GM12878 (cell line): ENCODE data around the gene DEXI.

Experiments used
- ASH2L ChIP-seq: fragments of 300-600, 200-600 bp; sonication (generic); IDR thresholded peaks from 2 replicates; pipeline ENCODE4 v1.6.1; 2017; ENCODE audit warnings: low read depth, mild to moderate bottlenecking, borderline replicate concordance
- EGR1 ChIP-seq, 2 experiments: IDR thresholded peaks; 1 replicate in 1 of 2; 2 replicates in 1 of 2; pipeline ENCODE4 v1.6.1; 2011 to 2012; ENCODE audit warnings: low read depth in 2 of 2, low read length in 2 of 2, borderline replicate concordance in 1 of 2, mild to moderate bottlenecking in 1 of 2, moderate library complexity in 1 of 2
- EZH2 ChIP-seq: IDR thresholded peaks from 2 replicates; pipeline ENCODE4 v1.6.1; 2012; ENCODE audit warnings: low read depth, mild to moderate bottlenecking, control low read depth, inconsistent platforms, low read length, borderline replicate concordance; ENCODE audit not compliant: control insufficient read depth
- MTA2 ChIP-seq: fragments of 450-650 bp; IDR thresholded peaks from 2 replicates; pipeline ENCODE4 v1.6.1; 2016; ENCODE audit warnings: low read depth, mild to moderate bottlenecking, moderate library complexity
- MYC ChIP-seq: IDR thresholded peaks from 2 replicates; pipeline ENCODE4 v1.6.1; 2011; ENCODE audit warnings: mild to moderate bottlenecking, low read length, moderate library complexity, inconsistent platforms; ENCODE audit not compliant: insufficient read depth, insufficient replicate concordance, insufficient read length, severe bottlenecking
- NR2C2 ChIP-seq: IDR thresholded peaks from 2 replicates; pipeline ENCODE4 v1.6.1; 2011; ENCODE audit warnings: borderline replicate concordance, low read depth; ENCODE audit not compliant: control insufficient read depth, insufficient read length
- SUZ12 ChIP-seq: fragments of 200-600 bp; sonication (generic); IDR thresholded peaks from one replicate; pipeline ENCODE4 v1.6.1; 2018; ENCODE audit warnings: antibody characterized with exemption, mild to moderate bottlenecking; ENCODE audit not compliant: unreplicated experiment
- YY1 ChIP-seq: IDR thresholded peaks from 2 replicates; pipeline ENCODE4 v1.6.1; 2011; ENCODE audit warnings: low read depth, mild to moderate bottlenecking, low read length
- TF ChIP-seq, protein P1 (sequence below), 3 experiments: IDR thresholded peaks in 2 of 3; conservative IDR thresholded peaks in 1 of 3; 2 replicates each; pipeline ENCODE4 v1.5.1; 2011; ENCODE audit warnings: low read depth in 3 of 3, low read length in 3 of 3, mild to moderate bottlenecking in 3 of 3, control low read depth in 2 of 3, moderate library complexity in 2 of 3, inconsistent platforms in 1 of 3, mixed read lengths in 1 of 3; ENCODE audit not compliant: control insufficient read depth in 2 of 3, insufficient read depth in 1 of 3; ENCODE audit errors: extremely low read depth in 1 of 3

DNA sequence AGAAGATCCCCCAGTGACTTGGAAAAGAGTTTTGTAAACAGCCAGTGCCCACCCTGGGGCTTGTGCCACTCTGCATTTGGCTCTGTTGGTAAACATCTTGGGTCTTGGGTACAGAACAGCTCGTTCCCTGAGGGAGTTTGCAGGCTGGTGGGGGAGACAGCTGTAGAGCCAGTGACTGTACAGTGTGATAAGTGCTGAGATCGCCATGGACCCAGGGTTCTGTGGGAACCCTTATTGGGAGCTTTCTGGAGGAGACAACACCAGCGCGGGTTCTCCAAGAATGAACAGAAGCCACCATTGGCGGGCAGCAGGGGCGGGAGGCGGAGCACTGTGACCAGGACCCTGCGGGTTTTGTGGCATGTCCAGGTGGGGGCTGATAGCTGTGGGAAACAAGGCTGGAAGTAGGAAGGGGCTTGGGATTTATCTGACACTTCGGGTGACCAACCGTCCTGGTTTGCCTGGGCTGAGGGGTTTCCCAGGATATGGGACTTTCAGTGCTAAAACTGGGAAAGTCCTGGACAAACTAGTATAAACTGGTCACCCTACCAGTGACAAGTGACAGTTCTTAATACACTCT is 5.0 kb upstream of the DEXI start:
- TF ChIP-seq SUZ12 (no peak), NR2C2 (no peak), ASH2L (no peak), MYC (no peak), MTA2 (0 out of 2 replicates have a peak, but pooled peaks have one; percentile 26), EGR1 (IDR thresholded peaks at IDR 0.05; ENCODE audit: borderline replicate concordance in 1 of 2, low read depth in 2 of 2, low read length in 2 of 2) (no peak), EZH2 (no peak), YY1 (no peak)
- TF ChIP-seq, protein P1, sequence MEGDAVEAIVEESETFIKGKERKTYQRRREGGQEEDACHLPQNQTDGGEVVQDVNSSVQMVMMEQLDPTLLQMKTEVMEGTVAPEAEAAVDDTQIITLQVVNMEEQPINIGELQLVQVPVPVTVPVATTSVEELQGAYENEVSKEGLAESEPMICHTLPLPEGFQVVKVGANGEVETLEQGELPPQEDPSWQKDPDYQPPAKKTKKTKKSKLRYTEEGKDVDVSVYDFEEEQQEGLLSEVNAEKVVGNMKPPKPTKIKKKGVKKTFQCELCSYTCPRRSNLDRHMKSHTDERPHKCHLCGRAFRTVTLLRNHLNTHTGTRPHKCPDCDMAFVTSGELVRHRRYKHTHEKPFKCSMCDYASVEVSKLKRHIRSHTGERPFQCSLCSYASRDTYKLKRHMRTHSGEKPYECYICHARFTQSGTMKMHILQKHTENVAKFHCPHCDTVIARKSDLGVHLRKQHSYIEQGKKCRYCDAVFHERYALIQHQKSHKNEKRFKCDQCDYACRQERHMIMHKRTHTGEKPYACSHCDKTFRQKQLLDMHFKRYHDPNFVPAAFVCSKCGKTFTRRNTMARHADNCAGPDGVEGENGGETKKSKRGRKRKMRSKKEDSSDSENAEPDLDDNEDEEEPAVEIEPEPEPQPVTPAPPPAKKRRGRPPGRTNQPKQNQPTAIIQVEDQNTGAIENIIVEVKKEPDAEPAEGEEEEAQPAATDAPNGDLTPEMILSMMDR (IDR thresholded peaks at IDR 0.05 in 2 of 3, conservative IDR thresholded peaks at IDR 0.05 in 1 of 3; ENCODE audit: control insufficient read depth in 2 of 3, extremely low read depth in 1 of 3, insufficient read depth in 1 of 3, low read depth in 3 of 3, low read length in 3 of 3): no peak
